Astrocyte of the cerebellum (primary cell): Measurements from ENCODE around the gene REXO5.
A peak's percentile ranks its signal among the peaks of the same experiment; 100 is the strongest.

Source experiments
- DNase-seq: peaks from one replicate; pipeline ENCODE4 v3.0.0-alpha.2; 2011; ENCODE audit warnings: low read depth
- H3K4me3 ChIP-seq: 2 replicates; pipeline ENCODE4 v1.5.1; 2011; ENCODE audit warnings: mild to moderate bottlenecking, low read depth, low read length, moderate library complexity
- CTCF ChIP-seq: IDR thresholded peaks from 2 replicates; pipeline ENCODE4 v1.5.1; 2012; ENCODE audit warnings: low read length, low read depth, moderate library complexity, mild to moderate bottlenecking; ENCODE audit errors: missing control alignments
- in situ Hi-C: cut with HindIII; loops from 2 replicates; pipeline ENCODE4 v1.10.0; 2017; ENCODE audit warnings: low sequenced_read_pairs

REXO5 gene

GRCh38 chr16:20812510-20812909 lies 6.2 kb downstream of the REXO5 start:
- no peak for TF ChIP-seq CTCF
- DNase-seq = no peak
- in situ Hi-C loops = no loop called here
- no peak overlapping the region for H3K4me3 ChIP-seq

DNA sequence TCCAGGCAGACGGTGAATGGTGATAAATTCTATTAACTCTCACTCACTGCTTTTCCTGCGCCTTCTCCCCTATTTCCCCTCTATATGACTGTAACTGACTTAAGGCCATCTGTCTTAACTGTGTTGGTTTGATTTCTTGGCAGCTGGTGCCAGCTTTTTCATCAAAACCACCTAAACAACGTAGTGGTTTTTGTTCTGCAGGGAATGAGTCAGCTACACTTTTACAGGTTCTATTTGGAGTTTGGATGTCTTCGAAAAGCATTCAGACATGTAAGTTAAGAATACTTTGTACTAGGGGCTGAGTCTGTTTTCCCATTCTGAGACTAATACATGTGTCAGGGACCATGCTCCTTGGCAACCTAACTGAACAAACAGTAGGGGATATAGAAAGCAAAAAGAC lies 8.5 kb downstream of the REXO5 start:
- peak; percentile 43 for DNase-seq
- H3K4me3 ChIP-seq = no peak overlapping the region
- no peak for TF ChIP-seq CTCF
- in situ Hi-C loops = no loop called here

DNA sequence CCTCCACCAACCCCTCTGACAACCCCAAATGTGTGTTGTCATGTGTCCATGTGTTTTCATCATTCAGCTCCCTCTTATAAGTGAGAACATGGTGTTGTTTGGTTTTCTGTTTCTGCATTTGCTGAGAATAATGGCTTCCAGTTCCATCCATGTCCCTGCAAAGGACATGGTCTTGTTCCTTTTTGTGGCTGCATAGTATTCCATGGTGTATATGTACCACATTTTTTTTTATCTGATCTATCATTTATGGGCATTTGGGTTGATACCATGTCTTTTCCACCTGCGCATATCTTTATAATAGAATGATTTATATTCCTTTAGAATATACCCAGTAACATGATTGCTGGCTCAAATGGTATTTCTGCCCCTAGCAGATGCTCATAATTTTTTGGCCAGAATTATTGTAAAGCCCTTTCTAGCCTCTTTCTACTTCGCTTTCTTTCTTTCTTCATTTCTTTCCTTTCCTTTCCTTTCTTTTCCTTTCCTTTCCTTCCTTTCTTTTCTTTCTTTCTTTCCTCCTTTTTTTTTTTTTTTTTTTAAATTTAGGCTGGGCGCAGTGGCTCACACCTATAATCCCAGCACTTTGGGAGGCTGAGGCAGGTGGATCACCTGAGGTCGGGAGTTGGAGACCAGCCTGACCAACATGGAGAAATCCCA lies 12.7 kb downstream of the REXO5 start:
- no peak for TF ChIP-seq CTCF
- H3K4me3 ChIP-seq = no peak overlapping the region
- in situ Hi-C loops = no loop called here
- no peak for DNase-seq

GRCh38 chr16:20821682-20822081 lies 15.4 kb downstream of the REXO5 start:
- no peak for DNase-seq
- in situ Hi-C loops = no loop called here
- TF ChIP-seq CTCF = no peak
- H3K4me3 ChIP-seq = no peak overlapping the region

- in situ Hi-C loops = no loop called here
- DNase-seq = no peak
- TF ChIP-seq CTCF = no peak
- no peak overlapping the region for H3K4me3 ChIP-seq
Measured at GRCh38 chr16:20822521-20823325, 16.4 kb downstream of the REXO5 start.

- no peak for TF ChIP-seq CTCF
- H3K4me3 ChIP-seq = no peak overlapping the region
- no peak for DNase-seq
- in situ Hi-C loops = no loop called here
Measured at GRCh38 chr16:20826039-20826566, 19.8 kb downstream of the REXO5 start.
